Lung (tissue), 12 donors: Measurements from ENCODE around the gene EVI5L. TPM values are rescaled to one million over a fixed set of nuclear protein-coding genes. Genes with fewer than 3 reads are reported as not detected.

Source experiments
- ATAC-seq: fragments of 200-7000 bp; cut with Tn5 transposase; one replicate; pipeline ENCODE4 v1.9.1; 2020; ENCODE audit warnings: moderate number of reproducible peaks; ENCODE audit not compliant: insufficient read depth, low FRiP score
- DNase-seq, 3 donors: peaks; one replicate each; pipeline ENCODE4 v3.0.0-alpha.2; 2013 to 2017
- H3K27ac ChIP-seq, 2 donors: one replicate each; pipeline ENCODE4 v1.5.1; 2013; ENCODE audit warnings: mild to moderate bottlenecking in 2 of 2, moderate library complexity in 2 of 2, control low read depth in 1 of 2, inconsistent platforms in 1 of 2, low read depth in 1 of 2, low read length in 1 of 2
- H3K27me3 ChIP-seq, 3 donors: one replicate each; pipeline ENCODE4 v1.5.1; 2013; ENCODE audit warnings: low read length in 2 of 3; ENCODE audit not compliant: control insufficient read depth in 3 of 3, insufficient read depth in 3 of 3
- H3K36me3 ChIP-seq, 4 donors: one replicate each; pipeline ENCODE4 v1.5.1; 2013; ENCODE audit warnings: low read length in 4 of 4, mild to moderate bottlenecking in 1 of 4, moderate library complexity in 1 of 4; ENCODE audit not compliant: control insufficient read depth in 4 of 4, insufficient read depth in 4 of 4
- H3K4me1 ChIP-seq, 5 donors: one replicate each; pipeline ENCODE4 v1.5.1; 2013; ENCODE audit warnings: low read length in 5 of 5, mild to moderate bottlenecking in 2 of 5, moderate library complexity in 1 of 5; ENCODE audit not compliant: control insufficient read depth in 5 of 5, insufficient read depth in 5 of 5
- H3K4me3 ChIP-seq: one replicate; pipeline ENCODE4 v1.5.1; 2013; ENCODE audit warnings: mild to moderate bottlenecking, control low read depth, moderate library complexity
- H3K9ac ChIP-seq, 2 donors: one replicate each; pipeline ENCODE4 v1.5.1; 2013; ENCODE audit warnings: low read length in 2 of 2, control low read depth in 1 of 2; ENCODE audit not compliant: insufficient read depth in 1 of 2
- H3K9me3 ChIP-seq, 4 donors: one replicate each; pipeline ENCODE4 v1.5.1; 2013; ENCODE audit warnings: low read length in 3 of 4, mild to moderate bottlenecking in 1 of 4, moderate library complexity in 1 of 4; ENCODE audit not compliant: control insufficient read depth in 4 of 4, insufficient read depth in 3 of 4
- CTCF ChIP-seq: IDR thresholded peaks from 2 replicates; pipeline ENCODE4 v1.5.1; 2012; ENCODE audit warnings: mild to moderate bottlenecking; ENCODE audit errors: control extremely low read depth, extremely low read depth
- WGBS, 2 donors: extraction: QIAGEN DNeasy Blood & Tissue Kit; methylation state at CpG; one replicate each; pipeline ENCODE4 v1.1.7; 2013; 5-methylcytosine and 5-hydroxymethylcytosine counted together
- polyA plus RNA-seq, 2 donors: library from polyadenylated mRNA; stranded (reverse); fragments of 200-250 nt; gene quantifications; one replicate each; pipeline ENCODE4 v1.2.1, GENCODE V29; 2013
- total RNA-seq, 2 donors: library from RNA; depleted of rRNA in 1 of 2; stranded (reverse); fragments of >200 nt in 1 of 2; gene quantifications; one replicate each; pipeline ENCODE4 v1.2.1, GENCODE V29; 2014 to 2021
- donor health status: control.
- donor health status: control.
- donor health status: Bipolar disorder and iron deficiency.
- donor health status: healthy.
- donor health status: DM: yes; HTN: yes; CAD: no.

The EVI5L gene
- total and polyA plus RNA-seq, 4 donors: 10.7 to 18.6 (median 12.6) TPM

- no peak for ATAC-seq
Measured at GRCh38 chr19:7885818-7886217, 55.8 kb downstream of the EVI5L start.

GRCh38 chr19:7887408-7888144 is 57.6 kb downstream of the EVI5L start:
- 77 to 80% methylated on average over 16 of the region's 16 CpGs for WGBS, 2 donors

More at GRCh38 chr19:7885818-7886217, 55.8 kb downstream of the EVI5L start:
- peaks cover 0 to 2% (median 0%) of the 10 kb centered on the region in 4 donors for H3K9me3 ChIP-seq
- H3K27me3 ChIP-seq: no peaks in the 10 kb centered on the region
- no peak overlapping the region for H3K9ac ChIP-seq
- 87 to 91% methylated on average over 8 of the region's 8 CpGs for WGBS, 2 donors
- TF ChIP-seq CTCF: no peak
- no peak overlapping the region for H3K4me3 ChIP-seq
- H3K27ac ChIP-seq: no peak overlapping the region
- no peaks in the 10 kb centered on the region for H3K4me1 ChIP-seq
- no peak for DNase-seq
- no peaks in the 10 kb centered on the region for H3K36me3 ChIP-seq

GRCh38 chr19:7888145-7888825 is 58.3 kb downstream of the EVI5L start, which contains the start of gene LRRC8E:
Gene LRRC8E (plus strand): TSS chr19:7888510. CDS start chr19:7895604, 7,094 bp downstream.
- Histone ChIP-seq H3K27ac (no peak within 1 kb of the TSS), H3K36me3 (no peaks in the 10 kb centered on the region), H3K4me1 (no peaks in the 10 kb centered on the region), H3K9me3 (no peaks in the 10 kb centered on the region), H3K27me3 (no peaks in the 10 kb centered on the region), H3K9ac (no peak within 1 kb of the TSS), H3K4me3 (peak within 1 kb of the TSS; percentile 18)
- TF ChIP-seq CTCF: no peak
- DNase-seq: peak; percentile 42 to 55 (median 46)
- WGBS, 2 donors: 8 to 9% methylated on average over 51 to 53 of the region's 53 CpGs
- peak; percentile 86 for ATAC-seq

More at GRCh38 chr19:7887408-7888144, 57.6 kb downstream of the EVI5L start:
- no peaks in the 10 kb centered on the region for H3K4me1 ChIP-seq
- no peaks in the 10 kb centered on the region for H3K9me3 ChIP-seq
- H3K36me3 ChIP-seq: no peaks in the 10 kb centered on the region
- no peak for TF ChIP-seq CTCF
- ATAC-seq (no peak), DNase-seq (no peak)
- H3K27me3 ChIP-seq: no peaks in the 10 kb centered on the region
- no peak overlapping the region for H3K9ac ChIP-seq
- no peak overlapping the region for H3K4me3 ChIP-seq
- H3K27ac ChIP-seq: no peak overlapping the region
